Dermis lymphatic vessel endothelial cell (primary cell): ENCODE measurements around the gene CEP55. TPM values are rescaled to one million over a fixed set of nuclear protein-coding genes. Genes with fewer than 3 reads are reported as not detected.

Experiments used
- total RNA-seq: library from RNA; depleted of rRNA; stranded (reverse); fragments of >200 nt; gene quantifications from 2 replicates; pipeline ENCODE4 v1.2.1, GENCODE V29; 2014

Gene CEP55
- total RNA-seq = 6.4 and 7.8 TPM in 2 replicates

GRCh38 chr10:93496322-93497041 lies at the start of gene CEP55:
Gene CEP55 (plus strand): TSS chr10:93496612. CDS start chr10:93500052, 3,440 bp downstream.

DNA sequence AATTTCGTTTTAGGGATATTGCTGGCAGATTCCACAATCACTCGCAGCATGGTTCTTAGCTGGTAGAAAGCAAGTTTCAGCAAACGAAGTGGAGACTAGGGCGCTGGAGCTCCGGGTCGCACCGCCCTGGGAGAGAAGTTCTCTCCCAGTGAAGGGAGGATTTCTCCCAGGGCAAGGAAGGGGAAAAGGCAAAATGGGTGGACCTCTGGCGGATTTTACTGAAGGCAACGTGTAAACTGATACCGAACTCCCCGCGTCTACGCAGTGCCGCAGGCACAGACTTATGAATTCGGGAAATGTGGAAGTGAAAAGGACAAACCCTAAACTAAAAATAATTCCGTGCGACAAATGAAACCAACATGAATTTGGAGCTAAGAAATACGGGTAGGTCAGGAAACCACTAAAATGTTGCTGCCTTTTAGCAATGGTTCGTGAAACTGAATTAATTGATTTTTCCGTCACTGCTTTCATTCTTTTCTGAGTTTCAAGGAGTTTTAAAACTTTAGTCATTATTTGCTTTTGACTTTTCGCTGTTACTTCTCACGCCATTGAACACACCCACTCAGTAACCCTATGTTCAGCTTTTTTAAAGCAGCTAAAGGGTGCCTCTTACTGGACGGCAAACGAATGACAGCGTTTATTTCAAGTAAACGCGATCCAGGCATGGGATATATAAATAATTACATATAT lies 14.1 kb upstream of the CEP55 start, which contains the start of gene MYOF:
Gene MYOF (minus strand): TSS at position 190 of the 690 bp plus-strand sequence. CDS start 140 bp downstream, at position 50.

DNA sequence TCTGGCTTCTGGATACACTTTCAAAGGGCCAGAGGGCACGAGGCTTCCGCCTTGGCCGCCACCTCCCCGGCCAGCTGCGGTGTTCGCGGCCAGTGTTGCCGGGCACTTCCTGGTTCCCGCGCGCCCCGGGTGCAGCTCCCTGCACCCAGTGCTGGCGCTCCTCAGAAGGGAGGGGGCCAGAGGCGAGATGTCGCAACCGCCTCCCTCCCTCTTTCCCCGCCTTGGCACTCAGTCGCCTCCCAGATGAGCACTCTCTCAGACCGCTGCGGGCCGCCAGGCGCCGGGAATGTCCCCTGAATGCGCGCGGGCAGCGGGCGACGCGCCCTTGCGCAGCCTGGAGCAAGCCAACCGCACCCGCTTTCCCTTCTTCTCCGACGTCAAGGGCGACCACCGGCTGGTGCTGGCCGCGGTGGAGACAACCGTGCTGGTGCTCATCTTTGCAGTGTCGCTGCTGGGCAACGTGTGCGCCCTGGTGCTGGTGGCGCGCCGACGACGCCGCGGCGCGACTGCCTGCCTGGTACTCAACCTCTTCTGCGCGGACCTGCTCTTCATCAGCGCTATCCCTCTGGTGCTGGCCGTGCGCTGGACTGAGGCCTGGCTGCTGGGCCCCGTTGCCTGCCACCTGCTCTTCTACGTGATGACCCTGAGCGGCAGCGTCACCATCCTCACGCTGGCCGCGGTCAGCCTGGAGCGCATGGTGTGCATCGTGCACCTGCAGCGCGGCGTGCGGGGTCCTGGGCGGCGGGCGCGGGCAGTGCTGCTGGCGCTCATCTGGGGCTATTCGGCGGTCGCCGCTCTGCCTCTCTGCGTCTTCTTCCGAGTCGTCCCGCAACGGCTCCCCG lies 70.2 kb downstream of the CEP55 start, which contains the start of gene FFAR4:
Gene FFAR4 (plus strand): TSS at position 231 of the 842 bp plus-strand sequence. CDS start 56 bp downstream, at position 287.

Other genes starting within 250 kb of the CEP55 start
- 99.0 and 125 TPM in 2 replicates for gene MYOF, start 14.3 kb upstream of the CEP55 start, total RNA-seq
- gene FFAR4, start 70.1 kb downstream of the CEP55 start, total RNA-seq = not detected in 2 replicates
- gene RBP4, start 104.6 kb downstream of the CEP55 start, total RNA-seq = not detected in 2 replicates
- gene PDE6C, start 115.9 kb downstream of the CEP55 start, total RNA-seq = not detected in 2 replicates
- 3.4 and 5.8 TPM in 2 replicates for gene FRA10AC1, start 206.0 kb downstream of the CEP55 start, total RNA-seq